ENCODE measurements around the gene WBP1. TPM values are rescaled to one million over a fixed set of nuclear protein-coding genes. Genes with fewer than 3 reads are reported as not detected.

The WBP1 gene
- total and polyA plus RNA-seq, 10 of the 15 experiments (the other 5 are each of a cell fraction or from before 2014, with no cell fraction given), result 4.2 to 76.8 (median 43.8) TPM

DNA sequence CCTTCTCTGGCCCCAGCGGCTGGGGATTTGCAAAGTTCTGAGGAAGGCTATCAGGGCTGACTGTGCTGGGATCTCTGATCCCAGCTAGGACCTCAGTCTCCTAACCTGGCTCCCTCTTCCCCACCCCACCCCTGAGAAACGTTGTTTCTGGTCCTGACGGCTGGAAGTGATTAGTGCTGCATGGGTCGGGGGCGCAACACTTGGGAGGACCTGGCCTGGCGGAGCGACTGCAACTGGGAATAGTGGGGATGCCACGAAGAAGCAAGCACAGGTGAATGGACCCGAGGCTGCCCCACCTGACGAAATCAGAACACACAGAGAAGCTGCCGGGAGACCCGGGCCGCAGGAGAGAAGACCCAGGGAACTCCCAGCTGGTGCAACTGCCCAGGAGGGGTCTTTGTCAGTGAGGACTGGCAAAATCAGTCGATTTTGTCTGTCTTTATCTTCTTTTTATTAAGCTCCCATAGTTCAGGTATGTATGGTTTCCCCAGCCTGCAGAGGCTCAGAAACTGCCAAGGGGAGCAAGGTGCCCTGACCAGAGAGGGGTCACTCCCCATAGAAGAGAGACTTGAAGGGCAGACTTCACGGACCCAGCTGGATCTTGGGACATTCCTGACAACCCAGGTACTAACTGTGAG lies 41.8 kb downstream of the WBP1 start:
- ChIA-PET CTCF (interaction anchor here (1.4 to 13.9 kb wide), 4 partner anchors 17 to 87 kb away, joined by 4 to 231 read pairs (median 84); partner anchors contain the start of genes AUP1, CCDC142, DQX1 and HTRA2), SMC1A (ENCODE audit: uncharacterized antibody, unreplicated experiment) (interaction anchor here (0.9 to 7.0 kb wide), 5 partner anchors 10 to 86 kb away, joined by 3 to 71 read pairs (median 4); partner anchors contain the start of gene DQX1), RAD21 (ENCODE audit: unreplicated experiment) (interaction anchor here (1.1 to 2.6 kb wide), 4 partner anchors 16 to 89 kb away, joined by 4 to 10 read pairs (median 6); partner anchors contain the start of genes CCDC142, INO80B and TTC31), POLR2A (interaction anchor here (1.1 kb wide), 1 partner anchor 29 kb away, joined by 3 read pairs; the partner anchor contains the start of gene AUP1)
- Histone ChIP-seq H3K4me1 (ENCODE audit: control insufficient read depth, insufficient read depth, low read length) (peaks cover 15% of the 10 kb centered on the region), H3K4me3 (no peak overlapping the region), H3K79me2 (ENCODE audit: control insufficient read depth, insufficient read depth, low read length) (no peaks in the 10 kb centered on the region), H3K9me3 (replicated peaks; ENCODE audit: control insufficient read depth, insufficient read depth, low read length) (no peaks in the 10 kb centered on the region), H3K9ac (ENCODE audit: control insufficient read depth, insufficient read depth, low read length) (no peak overlapping the region), H2AFZ (ENCODE audit: control insufficient read depth, low read depth, low read length) (no peak overlapping the region), H3K4me2 (ENCODE audit: control insufficient read depth, insufficient read depth) (no peak overlapping the region), H3K27me3 (replicated peaks in 1 of 2; ENCODE audit: control insufficient read depth in 2 of 2, insufficient read depth in 2 of 2, low read length in 1 of 2) (peaks cover 15 to 25% of the 10 kb centered on the region in 2 experiments; a peak in 3 of 4 replicates), H3K27ac (ENCODE audit: control insufficient read depth, insufficient read depth) (no peak overlapping the region), H4K20me1 (ENCODE audit: control insufficient read depth, insufficient read depth) (no peaks in the 10 kb centered on the region), H3K36me3 (ENCODE audit: control insufficient read depth in 2 of 2, insufficient read depth in 2 of 2, low read length in 1 of 2) (no peaks in the 10 kb centered on the region)
- no peak for TF ChIP-seq IKZF2 (IDR thresholded peaks at IDR 0.05)
- 0 out of 2 replicates have a peak, but pooled peaks have one; percentile 78 for TF ChIP-seq EZH2 (IDR thresholded peaks at IDR 0.05; ENCODE audit: borderline replicate concordance, control insufficient read depth, low read depth, low read length)
- ATAC-seq (no peak), DNase-seq (ENCODE audit: low read depth, low spot score) (no peak), FAIRE-seq (no peak)
- in situ Hi-C loops (cut with MboI) (no loop called here), intact Hi-C loops (cut with micrococcal nuclease; ENCODE audit: unreplicated experiment) (no loop called here)
- WGBS (ENCODE audit: insufficient coverage, insufficient replicate concordance, low lambda C conversion rate, missing lambda C conversion rate), result 83% methylated on average over 15 of the region's 15 CpGs
- BruUV-seq (replicated peaks), result no TSS peak

DNA sequence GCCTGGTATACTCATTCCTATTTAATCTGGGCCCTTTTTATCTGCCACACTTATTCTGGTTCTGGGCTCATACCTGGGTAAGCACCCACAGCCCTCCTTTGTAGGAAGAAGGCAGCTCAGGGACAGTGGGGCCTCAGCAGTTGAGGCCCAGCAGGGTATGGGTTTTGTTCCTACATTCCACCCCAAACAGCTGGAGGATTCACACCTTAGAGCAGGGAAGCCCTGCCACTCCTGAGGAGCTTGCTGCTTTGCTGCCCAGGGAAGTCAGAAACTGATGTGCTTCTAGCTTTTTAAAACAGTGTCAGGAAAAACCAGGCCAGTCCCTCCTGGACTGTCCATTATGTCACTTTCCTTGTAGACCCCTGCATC lies 42.3 kb downstream of the WBP1 start:
- SMC1A ChIA-PET (ENCODE audit: uncharacterized antibody, unreplicated experiment), result interaction anchor here (0.9 to 7.0 kb wide), 5 partner anchors 10 to 86 kb away, joined by 3 to 71 read pairs (median 4); partner anchors contain the start of gene DQX1
- H3K27me3 ChIP-seq (replicated peaks in 1 of 2; ENCODE audit: control insufficient read depth in 2 of 2, insufficient read depth in 2 of 2, low read length in 1 of 2), result peaks cover 15 to 25% of the 10 kb centered on the region in 2 experiments; a peak in 3 of 4 replicates
- H3K4me3 ChIP-seq, result no peak overlapping the region
- H3K79me2 ChIP-seq (ENCODE audit: control insufficient read depth, insufficient read depth, low read length), result no peaks in the 10 kb centered on the region
- H2AFZ ChIP-seq (ENCODE audit: control insufficient read depth, low read depth, low read length), result no peak overlapping the region
- POLR2A ChIA-PET, result interaction anchor here (1.1 kb wide), 1 partner anchor 28 kb away, joined by 3 read pairs; the partner anchor contains the start of gene AUP1
- no peak overlapping the region for H3K27ac ChIP-seq (ENCODE audit: control insufficient read depth, insufficient read depth)
- no peaks in the 10 kb centered on the region for H3K9me3 ChIP-seq (replicated peaks; ENCODE audit: control insufficient read depth, insufficient read depth, low read length)
- TF ChIP-seq ESRRA (IDR thresholded peaks at IDR 0.05; ENCODE audit: low read length) (no peak), STAT3 (IDR thresholded peaks at IDR 0.05; ENCODE audit: low read depth, low read length) (no peak), TAF1 (IDR thresholded peaks at IDR 0.05; ENCODE audit: borderline replicate concordance, low read depth, low read length) (no peak), ATF7 (IDR thresholded peaks at IDR 0.05; ENCODE audit: low read depth) (no peak)
- TF ChIP-seq, protein P1, sequence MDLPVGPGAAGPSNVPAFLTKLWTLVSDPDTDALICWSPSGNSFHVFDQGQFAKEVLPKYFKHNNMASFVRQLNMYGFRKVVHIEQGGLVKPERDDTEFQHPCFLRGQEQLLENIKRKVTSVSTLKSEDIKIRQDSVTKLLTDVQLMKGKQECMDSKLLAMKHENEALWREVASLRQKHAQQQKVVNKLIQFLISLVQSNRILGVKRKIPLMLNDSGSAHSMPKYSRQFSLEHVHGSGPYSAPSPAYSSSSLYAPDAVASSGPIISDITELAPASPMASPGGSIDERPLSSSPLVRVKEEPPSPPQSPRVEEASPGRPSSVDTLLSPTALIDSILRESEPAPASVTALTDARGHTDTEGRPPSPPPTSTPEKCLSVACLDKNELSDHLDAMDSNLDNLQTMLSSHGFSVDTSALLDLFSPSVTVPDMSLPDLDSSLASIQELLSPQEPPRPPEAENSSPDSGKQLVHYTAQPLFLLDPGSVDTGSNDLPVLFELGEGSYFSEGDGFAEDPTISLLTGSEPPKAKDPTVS (IDR thresholded peaks at IDR 0.05; ENCODE audit: low read depth, low read length), result no peak
- TF ChIP-seq, protein P2, sequence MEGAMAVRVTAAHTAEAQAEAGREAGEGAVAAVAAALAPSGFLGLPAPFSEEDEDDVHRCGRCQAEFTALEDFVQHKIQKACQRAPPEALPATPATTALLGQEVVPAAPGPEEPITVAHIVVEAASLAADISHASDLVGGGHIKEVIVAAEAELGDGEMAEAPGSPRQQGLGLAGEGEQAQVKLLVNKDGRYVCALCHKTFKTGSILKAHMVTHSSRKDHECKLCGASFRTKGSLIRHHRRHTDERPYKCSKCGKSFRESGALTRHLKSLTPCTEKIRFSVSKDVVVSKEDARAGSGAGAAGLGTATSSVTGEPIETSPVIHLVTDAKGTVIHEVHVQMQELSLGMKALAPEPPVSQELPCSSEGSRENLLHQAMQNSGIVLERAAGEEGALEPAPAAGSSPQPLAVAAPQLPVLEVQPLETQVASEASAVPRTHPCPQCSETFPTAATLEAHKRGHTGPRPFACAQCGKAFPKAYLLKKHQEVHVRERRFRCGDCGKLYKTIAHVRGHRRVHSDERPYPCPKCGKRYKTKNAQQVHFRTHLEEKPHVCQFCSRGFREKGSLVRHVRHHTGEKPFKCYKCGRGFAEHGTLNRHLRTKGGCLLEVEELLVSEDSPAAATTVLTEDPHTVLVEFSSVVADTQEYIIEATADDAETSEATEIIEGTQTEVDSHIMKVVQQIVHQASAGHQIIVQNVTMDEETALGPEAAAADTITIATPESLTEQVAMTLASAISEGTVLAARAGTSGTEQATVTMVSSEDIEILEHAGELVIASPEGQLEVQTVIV (IDR thresholded peaks at IDR 0.05; ENCODE audit: borderline replicate concordance, partially characterized antibody), result no peak
- peaks cover 20% of the 10 kb centered on the region for H3K4me1 ChIP-seq (ENCODE audit: control insufficient read depth, insufficient read depth, low read length)
- intact Hi-C loops (cut with micrococcal nuclease; ENCODE audit: unreplicated experiment) (no loop called here), in situ Hi-C loops (cut with MboI) (no loop called here)
- FAIRE-seq (no peak), ATAC-seq (no peak), DNase-seq (ENCODE audit: low read depth, low spot score) (no peak)
- RAD21 ChIA-PET (ENCODE audit: unreplicated experiment), result interaction anchor here (1.1 to 2.6 kb wide), 4 partner anchors 17 to 88 kb away, joined by 4 to 10 read pairs (median 6); partner anchors contain the start of genes CCDC142, INO80B and TTC31
- no peak overlapping the region for H3K9ac ChIP-seq (ENCODE audit: control insufficient read depth, insufficient read depth, low read length)
- CTCF ChIA-PET, result interaction anchor here (1.4 to 13.9 kb wide), 4 partner anchors 18 to 86 kb away, joined by 4 to 231 read pairs (median 84); partner anchors contain the start of genes AUP1, CCDC142, DQX1 and HTRA2
- H3K4me2 ChIP-seq (ENCODE audit: control insufficient read depth, insufficient read depth), result no peak overlapping the region
- BruUV-seq (replicated peaks), result no TSS peak
- H4K20me1 ChIP-seq (ENCODE audit: control insufficient read depth, insufficient read depth), result no peaks in the 10 kb centered on the region
- peaks cover 0 to 3% of the 10 kb centered on the region in 2 experiments; a peak in 1 of 4 replicates for H3K36me3 ChIP-seq (ENCODE audit: control insufficient read depth in 2 of 2, insufficient read depth in 2 of 2, low read length in 1 of 2)
